H1 (cell line): ENCODE results near the gene HSPA1L. TPM values are rescaled to one million over a fixed set of nuclear protein-coding genes. Genes with fewer than 3 reads are reported as not detected.

Source experiments
- PHF8 ChIP-seq: fragments of 200-600 bp; sonication (generic); conservative IDR thresholded peaks from 2 replicates; pipeline ENCODE4 v1.7.1; 2012; ENCODE audit warnings: low read depth, mild to moderate bottlenecking, inconsistent platforms, low read length, moderate library complexity
- SAP30 ChIP-seq: fragments of 300-600 bp; sonication (generic); IDR thresholded peaks from 2 replicates; pipeline ENCODE4 v1.7.1; 2012; ENCODE audit warnings: low read length, moderate library complexity, mild to moderate bottlenecking, inconsistent platforms; ENCODE audit not compliant: insufficient read depth, insufficient replicate concordance
- SRF ChIP-seq: IDR thresholded peaks from 2 replicates; pipeline ENCODE4 v1.6.1; 2011; ENCODE audit warnings: mild to moderate bottlenecking, low read depth, low read length, moderate library complexity
- YY1 ChIP-seq: IDR thresholded peaks from 2 replicates; pipeline ENCODE4 v1.6.1; 2011; ENCODE audit warnings: low read depth, mild to moderate bottlenecking, low read length
- polyA plus RNA-seq, 7 experiments: library from polyadenylated mRNA; depleted of rRNA in 3 of 7; stranded (reverse) in 5 of 7; unstranded in 2 of 7; fragments of >200 nt in 5 of 7; fragments of 200-250 nt in 2 of 7; gene quantifications; 1 replicate in 5 of 7; 2 replicates in 1 of 7; 4 replicates in 1 of 7; pipeline versions ENCODE4 v1.2.1 to v1.2.3, GENCODE V29; 2011 to 2013; ENCODE audit warnings: missing spikeins in 2 of 7, mixed read lengths in 2 of 7
- total RNA-seq: library from RNA; stranded (reverse); fragmentation: NEBNext Ultra II Directional; extraction: Animal tissue kit (Norgen Biotek cat#: 25700); gene quantifications from 2 replicates; pipeline ENCODE4 v1.2.1, GENCODE V29; 2021
- TF ChIP-seq, protein P1 (sequence below): fragments of 300-600 bp; sonication (generic); IDR thresholded peaks from 2 replicates; pipeline ENCODE4 v1.7.1; 2012; ENCODE audit warnings: low read length, moderate library complexity, mild to moderate bottlenecking, inconsistent platforms; ENCODE audit not compliant: insufficient replicate concordance

Gene HSPA1L
- total and polyA plus RNA-seq, 2 of the 8 experiments (the other 6 are each of a cell fraction or from before 2014, with no cell fraction given), result 1.00 to 1.9 TPM

DNA sequence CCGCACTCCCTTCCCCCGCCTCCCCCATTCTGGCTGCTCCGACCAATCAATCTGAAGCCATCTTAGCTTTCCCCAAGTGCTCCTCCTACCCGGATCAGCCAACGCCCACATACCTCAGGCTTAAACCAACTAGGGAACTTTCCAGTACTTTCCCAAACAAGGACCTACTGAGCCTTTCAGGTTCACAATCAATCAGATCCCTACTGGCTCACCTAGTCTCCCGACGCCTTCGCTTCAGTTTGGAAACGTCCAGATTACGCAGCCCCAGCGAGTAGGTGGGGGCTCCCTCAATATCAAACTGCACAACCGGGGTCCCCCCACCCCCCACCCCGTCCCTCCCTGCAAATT, 432 bp downstream of the HSPA1L start (continued):
- TF ChIP-seq, protein P1, sequence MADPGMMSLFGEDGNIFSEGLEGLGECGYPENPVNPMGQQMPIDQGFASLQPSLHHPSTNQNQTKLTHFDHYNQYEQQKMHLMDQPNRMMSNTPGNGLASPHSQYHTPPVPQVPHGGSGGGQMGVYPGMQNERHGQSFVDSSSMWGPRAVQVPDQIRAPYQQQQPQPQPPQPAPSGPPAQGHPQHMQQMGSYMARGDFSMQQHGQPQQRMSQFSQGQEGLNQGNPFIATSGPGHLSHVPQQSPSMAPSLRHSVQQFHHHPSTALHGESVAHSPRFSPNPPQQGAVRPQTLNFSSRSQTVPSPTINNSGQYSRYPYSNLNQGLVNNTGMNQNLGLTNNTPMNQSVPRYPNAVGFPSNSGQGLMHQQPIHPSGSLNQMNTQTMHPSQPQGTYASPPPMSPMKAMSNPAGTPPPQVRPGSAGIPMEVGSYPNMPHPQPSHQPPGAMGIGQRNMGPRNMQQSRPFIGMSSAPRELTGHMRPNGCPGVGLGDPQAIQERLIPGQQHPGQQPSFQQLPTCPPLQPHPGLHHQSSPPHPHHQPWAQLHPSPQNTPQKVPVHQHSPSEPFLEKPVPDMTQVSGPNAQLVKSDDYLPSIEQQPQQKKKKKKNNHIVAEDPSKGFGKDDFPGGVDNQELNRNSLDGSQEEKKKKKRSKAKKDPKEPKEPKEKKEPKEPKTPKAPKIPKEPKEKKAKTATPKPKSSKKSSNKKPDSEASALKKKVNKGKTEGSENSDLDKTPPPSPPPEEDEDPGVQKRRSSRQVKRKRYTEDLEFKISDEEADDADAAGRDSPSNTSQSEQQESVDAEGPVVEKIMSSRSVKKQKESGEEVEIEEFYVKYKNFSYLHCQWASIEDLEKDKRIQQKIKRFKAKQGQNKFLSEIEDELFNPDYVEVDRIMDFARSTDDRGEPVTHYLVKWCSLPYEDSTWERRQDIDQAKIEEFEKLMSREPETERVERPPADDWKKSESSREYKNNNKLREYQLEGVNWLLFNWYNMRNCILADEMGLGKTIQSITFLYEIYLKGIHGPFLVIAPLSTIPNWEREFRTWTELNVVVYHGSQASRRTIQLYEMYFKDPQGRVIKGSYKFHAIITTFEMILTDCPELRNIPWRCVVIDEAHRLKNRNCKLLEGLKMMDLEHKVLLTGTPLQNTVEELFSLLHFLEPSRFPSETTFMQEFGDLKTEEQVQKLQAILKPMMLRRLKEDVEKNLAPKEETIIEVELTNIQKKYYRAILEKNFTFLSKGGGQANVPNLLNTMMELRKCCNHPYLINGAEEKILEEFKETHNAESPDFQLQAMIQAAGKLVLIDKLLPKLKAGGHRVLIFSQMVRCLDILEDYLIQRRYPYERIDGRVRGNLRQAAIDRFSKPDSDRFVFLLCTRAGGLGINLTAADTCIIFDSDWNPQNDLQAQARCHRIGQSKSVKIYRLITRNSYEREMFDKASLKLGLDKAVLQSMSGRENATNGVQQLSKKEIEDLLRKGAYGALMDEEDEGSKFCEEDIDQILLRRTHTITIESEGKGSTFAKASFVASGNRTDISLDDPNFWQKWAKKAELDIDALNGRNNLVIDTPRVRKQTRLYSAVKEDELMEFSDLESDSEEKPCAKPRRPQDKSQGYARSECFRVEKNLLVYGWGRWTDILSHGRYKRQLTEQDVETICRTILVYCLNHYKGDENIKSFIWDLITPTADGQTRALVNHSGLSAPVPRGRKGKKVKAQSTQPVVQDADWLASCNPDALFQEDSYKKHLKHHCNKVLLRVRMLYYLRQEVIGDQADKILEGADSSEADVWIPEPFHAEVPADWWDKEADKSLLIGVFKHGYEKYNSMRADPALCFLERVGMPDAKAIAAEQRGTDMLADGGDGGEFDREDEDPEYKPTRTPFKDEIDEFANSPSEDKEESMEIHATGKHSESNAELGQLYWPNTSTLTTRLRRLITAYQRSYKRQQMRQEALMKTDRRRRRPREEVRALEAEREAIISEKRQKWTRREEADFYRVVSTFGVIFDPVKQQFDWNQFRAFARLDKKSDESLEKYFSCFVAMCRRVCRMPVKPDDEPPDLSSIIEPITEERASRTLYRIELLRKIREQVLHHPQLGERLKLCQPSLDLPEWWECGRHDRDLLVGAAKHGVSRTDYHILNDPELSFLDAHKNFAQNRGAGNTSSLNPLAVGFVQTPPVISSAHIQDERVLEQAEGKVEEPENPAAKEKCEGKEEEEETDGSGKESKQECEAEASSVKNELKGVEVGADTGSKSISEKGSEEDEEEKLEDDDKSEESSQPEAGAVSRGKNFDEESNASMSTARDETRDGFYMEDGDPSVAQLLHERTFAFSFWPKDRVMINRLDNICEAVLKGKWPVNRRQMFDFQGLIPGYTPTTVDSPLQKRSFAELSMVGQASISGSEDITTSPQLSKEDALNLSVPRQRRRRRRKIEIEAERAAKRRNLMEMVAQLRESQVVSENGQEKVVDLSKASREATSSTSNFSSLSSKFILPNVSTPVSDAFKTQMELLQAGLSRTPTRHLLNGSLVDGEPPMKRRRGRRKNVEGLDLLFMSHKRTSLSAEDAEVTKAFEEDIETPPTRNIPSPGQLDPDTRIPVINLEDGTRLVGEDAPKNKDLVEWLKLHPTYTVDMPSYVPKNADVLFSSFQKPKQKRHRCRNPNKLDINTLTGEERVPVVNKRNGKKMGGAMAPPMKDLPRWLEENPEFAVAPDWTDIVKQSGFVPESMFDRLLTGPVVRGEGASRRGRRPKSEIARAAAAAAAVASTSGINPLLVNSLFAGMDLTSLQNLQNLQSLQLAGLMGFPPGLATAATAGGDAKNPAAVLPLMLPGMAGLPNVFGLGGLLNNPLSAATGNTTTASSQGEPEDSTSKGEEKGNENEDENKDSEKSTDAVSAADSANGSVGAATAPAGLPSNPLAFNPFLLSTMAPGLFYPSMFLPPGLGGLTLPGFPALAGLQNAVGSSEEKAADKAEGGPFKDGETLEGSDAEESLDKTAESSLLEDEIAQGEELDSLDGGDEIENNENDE, result no peak
- TF ChIP-seq SRF (peak; percentile 77), YY1 (0 out of 2 replicates have a peak, but pooled peaks have one; percentile 54), PHF8 (peak; percentile 22), SAP30 (peak; percentile 47)
- TF ChIP-seq, all 59 proteins: peak for 11
